ENCODE data around the gene PLS3. TPM values are rescaled to one million over a fixed set of nuclear protein-coding genes. Genes with fewer than 3 reads are reported as not detected.

Gene PLS3
- polyA plus RNA-seq, 1 donor from 2014 or later, result 3.8 TPM

- H3K9ac ChIP-seq (ENCODE audit: low read length), result no peak overlapping the region
- no peak overlapping the region for H2AFZ ChIP-seq (ENCODE audit: low read depth, low read length)
- H3K27me3 ChIP-seq (ENCODE audit: insufficient read depth, low read depth, low read length), result no peaks in the 10 kb centered on the region
- no peak overlapping the region for H3K4me2 ChIP-seq (ENCODE audit: low read length)
- no peak overlapping the region for H3K27ac ChIP-seq (ENCODE audit: low read length)
- no peaks in the 10 kb centered on the region for H3K9me2 ChIP-seq (ENCODE audit: insufficient read depth, low read length)
- no peaks in the 10 kb centered on the region for H3F3A ChIP-seq (ENCODE audit: insufficient read depth, low read length, poor library complexity, severe bottlenecking)
- H3K9me3 ChIP-seq (ENCODE audit: low read length), result no peaks in the 10 kb centered on the region
- TF ChIP-seq REST (IDR thresholded peaks at IDR 0.05; ENCODE audit: borderline replicate concordance) (no peak), CTCF (IDR thresholded peaks at IDR 0.05; ENCODE audit: poor library complexity, severe bottlenecking) (no peak), SMC3 (conservative IDR thresholded peaks at IDR 0.05; ENCODE audit: poor library complexity) (no peak), EP300 (conservative IDR thresholded peaks at IDR 0.05; ENCODE audit: poor library complexity, severe bottlenecking) (no peak), POLR2AphosphoS5 (IDR thresholded peaks at IDR 0.05) (no peak), RAD21 (conservative IDR thresholded peaks at IDR 0.05) (no peak), TAF1 (IDR thresholded peaks at IDR 0.05; ENCODE audit: low read depth) (no peak), MXI1 (conservative IDR thresholded peaks at IDR 0.05; ENCODE audit: poor library complexity, severe bottlenecking) (no peak), EZH2 (IDR thresholded peaks at IDR 0.05; ENCODE audit: borderline replicate concordance, insufficient read depth, low read length, poor library complexity, severe bottlenecking) (no peak)
- H3K36me3 ChIP-seq (ENCODE audit: insufficient read depth, low read length), result no peaks in the 10 kb centered on the region
- H4K20me1 ChIP-seq (ENCODE audit: insufficient read depth), result no peaks in the 10 kb centered on the region
- H3K79me2 ChIP-seq (replicated peaks; ENCODE audit: insufficient read depth, low read length), result no peaks in the 10 kb centered on the region
- H3K4me3 ChIP-seq (ENCODE audit: low read length), result no peak overlapping the region
These were observed 39.2 kb upstream of the PLS3 start for GRCh38 chrX:115521741-115522140.

- no peaks in the 10 kb centered on the region for H4K20me1 ChIP-seq (ENCODE audit: insufficient read depth)
- no peaks in the 10 kb centered on the region for H3K36me3 ChIP-seq (ENCODE audit: insufficient read depth, low read length)
- H3K4me2 ChIP-seq (ENCODE audit: low read length), result no peak overlapping the region
- no peak overlapping the region for H3K4me3 ChIP-seq (ENCODE audit: low read length)
- no peak overlapping the region for H2AFZ ChIP-seq (ENCODE audit: low read depth, low read length)
- no peak overlapping the region for H3K9ac ChIP-seq (ENCODE audit: low read length)
- H3K9me3 ChIP-seq (ENCODE audit: low read length), result no peaks in the 10 kb centered on the region
- TF ChIP-seq EZH2 (IDR thresholded peaks at IDR 0.05; ENCODE audit: borderline replicate concordance, insufficient read depth, low read length, poor library complexity, severe bottlenecking) (no peak), RAD21 (conservative IDR thresholded peaks at IDR 0.05) (no peak), POLR2AphosphoS5 (IDR thresholded peaks at IDR 0.05) (no peak), EP300 (conservative IDR thresholded peaks at IDR 0.05; ENCODE audit: poor library complexity, severe bottlenecking) (no peak), TAF1 (IDR thresholded peaks at IDR 0.05; ENCODE audit: low read depth) (no peak), REST (IDR thresholded peaks at IDR 0.05; ENCODE audit: borderline replicate concordance) (no peak), SMC3 (conservative IDR thresholded peaks at IDR 0.05; ENCODE audit: poor library complexity) (no peak), CTCF (IDR thresholded peaks at IDR 0.05; ENCODE audit: poor library complexity, severe bottlenecking) (no peak), MXI1 (conservative IDR thresholded peaks at IDR 0.05; ENCODE audit: poor library complexity, severe bottlenecking) (no peak)
- H3F3A ChIP-seq (ENCODE audit: insufficient read depth, low read length, poor library complexity, severe bottlenecking), result no peaks in the 10 kb centered on the region
- H3K27ac ChIP-seq (ENCODE audit: low read length), result no peak overlapping the region
- no peaks in the 10 kb centered on the region for H3K9me2 ChIP-seq (ENCODE audit: insufficient read depth, low read length)
- no peaks in the 10 kb centered on the region for H3K27me3 ChIP-seq (ENCODE audit: insufficient read depth, low read depth, low read length)
- no peaks in the 10 kb centered on the region for H3K79me2 ChIP-seq (replicated peaks; ENCODE audit: insufficient read depth, low read length)
These were observed 38.0 kb upstream of the PLS3 start for GRCh38 chrX:115522952-115523351.
